ENCODE data around the gene CORO1C.

The CORO1C gene

GRCh38 chr12:108609537-108610335 is 121.6 kb downstream of the CORO1C start:
- DNase-seq, result no peak
- intact Hi-C loops (cut with DNase I), result no loop called here

DNA sequence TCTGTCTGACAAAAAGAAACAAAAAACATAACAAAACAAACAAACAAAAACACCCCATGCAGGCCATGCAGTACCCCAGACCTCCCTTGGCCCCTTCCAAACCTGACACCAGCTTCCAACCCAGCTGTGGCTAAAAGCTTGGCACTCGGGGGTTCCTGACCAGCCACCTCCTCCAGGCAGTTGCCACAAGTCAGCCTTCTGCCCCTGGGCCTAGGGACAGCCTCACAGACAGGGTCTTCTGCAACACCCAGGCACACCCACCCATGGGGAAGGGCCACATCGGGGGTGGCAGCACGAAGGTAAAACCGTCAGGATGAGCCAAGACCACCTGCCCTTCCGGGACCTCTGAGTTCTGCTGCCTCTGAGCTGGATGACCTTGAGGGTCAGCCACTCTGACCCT is 122.7 kb downstream of the CORO1C start:
- peak in 1 of 10 donors; percentile 55 for DNase-seq
- intact Hi-C loops (cut with DNase I), result no loop called here

DNA sequence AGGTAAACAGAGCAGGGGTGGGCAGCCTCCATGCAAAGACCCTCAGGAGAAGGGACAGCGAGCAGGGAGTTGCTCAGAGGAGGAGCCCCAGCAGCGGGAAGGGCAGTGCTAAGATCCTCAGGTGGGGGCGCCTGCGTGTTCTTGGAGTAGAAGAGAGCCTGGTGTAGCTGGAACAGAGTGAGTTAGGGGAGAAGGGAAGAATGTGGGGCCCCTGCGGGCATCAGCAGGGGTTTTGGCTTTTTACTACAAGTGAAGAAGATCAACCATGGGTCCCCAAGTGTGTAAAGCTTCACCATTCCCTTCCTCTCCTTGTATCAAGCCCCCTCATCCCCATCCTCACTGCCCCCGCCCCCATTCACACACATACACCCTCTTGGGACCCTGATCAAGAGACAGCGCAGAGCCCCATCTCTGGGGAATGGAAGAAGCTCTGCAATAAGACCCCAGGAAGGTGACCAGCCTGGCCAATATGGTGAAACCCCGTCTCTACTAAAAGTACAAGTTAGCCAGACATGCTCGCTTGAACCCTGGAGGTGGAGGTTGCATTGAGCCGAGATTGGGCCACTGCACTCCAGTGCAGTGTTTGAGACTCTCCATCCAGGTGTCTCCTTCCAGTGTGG is 123.2 kb downstream of the CORO1C start:
- intact Hi-C loops (cut with DNase I), result no loop called here
- DNase-seq, result peak in 1 of 10 donors; percentile 42

- DNase-seq, result no peak
- intact Hi-C loops (cut with DNase I), result no loop called here
These were observed 124.8 kb downstream of the CORO1C start for GRCh38 chr12:108606492-108606891.

- intact Hi-C loops (cut with DNase I), result no loop called here
These were observed 125.5 kb downstream of the CORO1C start for GRCh38 chr12:108605690-108606406.

GRCh38 chr12:108605000-108605689 is 126.2 kb downstream of the CORO1C start:
- peak in 1 of 10 donors; percentile 15 for DNase-seq
- intact Hi-C loops (cut with DNase I), result no loop called here

More at GRCh38 chr12:108605690-108606406, 125.5 kb downstream of the CORO1C start:
- DNase-seq, result peak in 1 of 10 donors; percentile 2

DNA sequence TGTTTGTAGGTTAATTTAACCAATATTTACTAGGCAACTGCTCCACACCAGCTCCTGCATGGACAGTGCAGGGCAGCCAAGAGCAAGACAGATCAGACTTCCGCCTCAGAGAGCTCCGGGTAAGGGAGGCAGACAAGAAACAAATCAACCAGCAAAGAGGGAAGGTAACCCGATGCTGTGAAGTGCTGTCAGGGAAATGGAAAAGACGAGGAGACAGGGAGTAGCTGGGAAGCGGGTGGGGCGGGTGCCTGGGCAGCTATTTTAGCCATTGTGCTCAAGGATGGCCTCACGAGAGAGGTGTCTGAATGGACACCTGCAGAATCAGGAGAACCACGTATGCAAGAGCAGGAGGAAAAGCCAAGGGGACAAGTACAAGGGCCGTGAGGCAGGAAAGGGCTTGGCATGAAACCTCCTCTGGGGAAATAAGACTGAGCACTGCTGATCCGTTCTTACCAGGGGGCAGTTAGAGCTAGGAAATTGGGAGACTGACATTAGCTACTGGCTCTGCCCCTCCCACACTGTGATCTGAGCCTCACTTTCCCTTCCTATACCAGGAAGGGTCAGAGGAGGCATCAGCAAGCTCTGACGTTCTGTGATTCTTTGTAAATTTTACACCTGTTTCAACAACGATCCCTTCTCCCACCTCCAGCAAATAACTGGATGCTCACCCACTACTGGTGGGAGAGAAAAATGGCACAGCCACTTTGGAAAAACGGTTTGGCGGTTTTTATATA is 126.9 kb downstream of the CORO1C start:
- intact Hi-C loops (cut with DNase I), result no loop called here
- peak in 1 of 10 donors; percentile 55 for DNase-seq

DNA sequence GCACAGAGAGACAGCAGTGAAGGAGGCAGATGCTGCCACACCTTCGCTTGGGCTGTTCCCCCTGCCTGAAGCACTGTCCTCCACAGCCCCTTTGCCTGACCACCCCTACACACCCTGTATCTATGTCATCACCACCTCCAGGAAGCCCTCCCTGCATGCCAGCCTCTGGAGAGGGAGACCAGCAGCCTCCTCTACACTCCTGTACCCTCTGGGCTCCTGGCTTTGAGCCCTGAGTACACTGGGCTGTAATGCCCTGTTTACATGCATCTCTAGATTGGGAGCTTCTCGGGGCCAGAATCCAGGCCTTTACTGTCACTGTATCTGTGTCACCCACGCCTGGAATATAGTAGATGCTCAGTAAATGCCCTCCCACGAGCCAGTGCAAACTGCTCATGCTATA is 127.6 kb downstream of the CORO1C start:
- no peak for DNase-seq
- intact Hi-C loops (cut with DNase I), result no loop called here

- DNase-seq, result peak in 2 of 10 donors; percentile 57 to 79
- intact Hi-C loops (cut with DNase I), result no loop called here
These were observed 128.2 kb downstream of the CORO1C start for GRCh38 chr12:108602976-108603704.

DNA sequence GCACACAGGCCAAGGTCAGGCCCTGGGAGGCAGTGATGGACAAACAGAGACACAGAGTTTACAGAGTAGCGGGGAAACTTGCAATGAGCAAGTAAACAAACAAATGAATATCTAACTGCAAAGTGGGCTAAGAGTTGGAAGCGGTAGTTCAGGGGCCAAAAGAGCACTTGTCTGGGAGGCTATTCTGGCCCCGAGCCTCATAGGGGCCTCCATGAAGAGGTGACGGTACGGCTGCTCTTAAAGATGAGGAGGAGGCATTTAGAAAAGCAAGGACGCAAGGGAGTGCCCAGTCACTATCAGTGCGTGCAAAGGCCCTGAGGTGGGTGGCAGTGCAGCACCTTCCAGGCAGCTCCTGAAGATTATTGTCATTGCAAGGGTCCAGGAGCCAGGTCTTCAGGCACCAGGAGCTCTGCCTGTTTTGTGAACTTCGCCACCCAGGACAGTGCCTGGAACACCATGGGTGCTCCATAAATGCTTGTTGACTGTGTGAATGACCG is 129.1 kb downstream of the CORO1C start:
- intact Hi-C loops (cut with DNase I), result no loop called here
- peak in 1 of 10 donors; percentile 35 for DNase-seq

DNA sequence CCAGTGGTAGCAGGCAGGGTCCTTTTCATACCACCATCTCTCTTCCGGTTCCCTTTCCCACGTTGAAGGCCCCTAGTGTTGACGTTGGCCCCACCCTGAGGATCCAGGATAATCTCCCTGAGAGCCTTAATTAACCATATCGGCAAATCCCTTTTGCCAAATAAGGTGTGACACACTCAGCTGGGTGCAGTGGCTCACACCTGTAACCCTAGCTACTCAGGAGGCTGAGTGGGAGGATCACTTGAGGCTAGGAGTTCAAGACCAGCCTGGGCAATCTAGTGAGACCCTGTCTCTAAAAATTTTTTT is 130.7 kb downstream of the CORO1C start:
- DNase-seq, result peak in 1 of 10 donors; percentile 8
- intact Hi-C loops (cut with DNase I), result no loop called here

DNA sequence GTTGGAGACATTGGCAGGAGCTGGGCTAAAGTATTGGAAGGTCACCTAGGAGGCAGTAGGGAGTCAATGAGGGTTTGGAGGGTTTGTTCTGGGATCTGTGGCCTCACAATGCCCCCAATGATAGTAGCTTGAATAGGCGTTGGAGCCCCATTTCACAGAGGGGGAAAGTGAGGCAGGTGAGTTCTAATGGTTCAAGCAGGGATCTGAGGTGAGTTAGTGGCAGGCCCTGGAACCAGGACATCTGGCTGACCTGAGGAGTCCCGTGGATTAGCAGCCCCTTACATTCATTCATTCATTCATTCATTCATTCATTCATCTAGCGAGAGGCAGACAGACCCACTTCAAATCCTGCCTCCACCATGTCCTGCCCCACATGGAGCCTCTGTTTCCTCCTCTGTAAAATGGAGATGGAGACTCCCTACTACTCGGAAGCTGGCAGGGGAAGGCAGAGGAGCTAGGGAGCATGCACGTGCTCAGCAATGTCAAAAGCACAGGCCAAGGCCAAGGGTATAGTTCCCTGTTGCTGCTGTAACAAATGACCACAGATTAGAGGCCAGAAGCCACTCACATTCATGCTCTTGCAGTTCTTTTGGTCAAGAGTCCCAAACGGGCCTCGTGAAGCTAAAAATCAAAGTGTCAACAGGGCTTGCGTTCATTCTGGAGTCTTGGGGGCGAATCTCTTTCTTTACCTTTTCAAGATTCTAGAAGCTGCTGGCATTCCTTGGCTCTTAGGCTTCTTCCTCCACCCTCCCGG is 131.2 kb downstream of the CORO1C start:
- DNase-seq, result peak in 1 of 10 donors; percentile 19
- intact Hi-C loops (cut with DNase I), result no loop called here

- DNase-seq, result peak in 1 of 10 donors; percentile 35
- intact Hi-C loops (cut with DNase I), result no loop called here
These were observed 131.8 kb downstream of the CORO1C start for GRCh38 chr12:108599541-108599940.

GRCh38 chr12:108598553-108599250 is 132.6 kb downstream of the CORO1C start:
- intact Hi-C loops (cut with DNase I), result no loop called here
- DNase-seq, result peak in 1 of 10 donors; percentile 15

GRCh38 chr12:108597559-108598471 is 133.5 kb downstream of the CORO1C start, which contains the start of gene TMEM119:
Gene TMEM119 (minus strand): TSS chr12:108598084. CDS start chr12:108592383, 5,701 bp downstream.
- peak in 2 of 10 donors; percentile 71 to 86 for DNase-seq

DNA sequence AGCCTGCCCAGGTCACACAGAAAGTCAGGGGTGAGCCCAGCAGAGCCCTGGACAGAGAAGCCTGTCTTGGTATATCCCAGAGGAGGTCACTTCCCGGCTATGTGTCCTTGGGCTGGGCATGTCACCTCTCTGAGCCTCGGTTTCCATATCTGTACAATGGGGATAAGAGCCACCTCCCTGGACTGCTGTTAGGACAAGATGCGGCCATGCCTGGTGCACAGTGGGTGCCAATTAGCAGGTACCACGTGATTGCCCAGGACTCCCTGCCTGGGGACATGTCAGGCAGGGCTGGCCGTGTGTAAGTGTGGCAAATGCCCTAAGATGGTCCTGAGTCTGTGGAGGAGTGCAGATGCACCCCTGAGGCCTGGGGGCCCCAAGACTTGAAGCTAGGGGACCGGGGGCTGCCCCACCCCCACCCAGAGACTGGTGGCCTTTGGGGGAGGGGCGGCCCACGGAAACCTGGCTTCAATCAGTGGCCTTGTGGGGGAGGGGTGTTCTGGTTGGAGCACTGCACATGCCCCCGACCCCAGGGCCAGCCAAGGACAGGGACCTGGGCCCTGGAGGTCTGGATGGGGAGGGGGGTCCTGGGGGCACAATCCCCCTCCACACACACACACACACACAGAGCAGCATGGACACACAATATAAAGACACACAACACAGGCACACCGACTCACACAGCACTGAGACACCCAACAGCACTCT is 134.3 kb downstream of the CORO1C start:
- intact Hi-C loops (cut with DNase I), result no loop called here
- DNase-seq, result peak in 2 of 10 donors; percentile 47 to 70

More at GRCh38 chr12:108597559-108598471, 133.5 kb downstream of the CORO1C start, which contains the start of gene TMEM119:
- intact Hi-C loops (cut with DNase I), result no loop called here
